GM21367 (cell line): ENCODE measurements around the gene SLC26A9.

Experiments used
- ATAC-seq: cut with Tn5 transposase; IDR thresholded peaks from one replicate; pipeline ENCODE4 v1.9.1; 2021; ENCODE audit not compliant: unreplicated experiment

Gene SLC26A9

GRCh38 chr1:205950280-205950679 lies 7.0 kb upstream of the SLC26A9 start:
- ATAC-seq = no peak

- no peak for ATAC-seq
Measured at GRCh38 chr1:205949753-205950152, 6.5 kb upstream of the SLC26A9 start.

- ATAC-seq = no peak
Measured at GRCh38 chr1:205948886-205949285, 5.6 kb upstream of the SLC26A9 start.

- ATAC-seq = no peak
Measured at GRCh38 chr1:205948039-205948438, 4.8 kb upstream of the SLC26A9 start.

- no peak for ATAC-seq
Measured at GRCh38 chr1:205947024-205947423, 3.8 kb upstream of the SLC26A9 start.

- no peak for ATAC-seq
Measured at GRCh38 chr1:205945069-205945468, 1.8 kb upstream of the SLC26A9 start.

- no peak for ATAC-seq
Measured at GRCh38 chr1:205944525-205944924, 1.3 kb upstream of the SLC26A9 start.

- ATAC-seq = no peak
Measured at GRCh38 chr1:205942631-205943159, 561 bp downstream of the SLC26A9 start.

GRCh38 chr1:205940710-205941109 lies 2.5 kb downstream of the SLC26A9 start:
- ATAC-seq = no peak

GRCh38 chr1:205939690-205940330 lies 3.4 kb downstream of the SLC26A9 start:
- no peak for ATAC-seq

- no peak for ATAC-seq
Measured at GRCh38 chr1:205938682-205939081, 4.6 kb downstream of the SLC26A9 start.

GRCh38 chr1:205936846-205937586 lies 6.2 kb downstream of the SLC26A9 start:
- no peak for ATAC-seq

GRCh38 chr1:205936311-205936710 lies 6.9 kb downstream of the SLC26A9 start:
- no peak for ATAC-seq

GRCh38 chr1:205935869-205936268 lies 7.4 kb downstream of the SLC26A9 start:
- no peak for ATAC-seq

GRCh38 chr1:205934788-205935187 lies 8.5 kb downstream of the SLC26A9 start:
- no peak for ATAC-seq

- no peak for ATAC-seq
Measured at GRCh38 chr1:205933671-205934618, 9.3 kb downstream of the SLC26A9 start.

- ATAC-seq = no peak
Measured at GRCh38 chr1:205932776-205933175, 10.5 kb downstream of the SLC26A9 start.

- ATAC-seq = no peak
Measured at GRCh38 chr1:205930799-205931281, 12.4 kb downstream of the SLC26A9 start.

- ATAC-seq = no peak
Measured at GRCh38 chr1:205930195-205930577, 13.1 kb downstream of the SLC26A9 start.

- ATAC-seq = no peak
Measured at GRCh38 chr1:205929496-205930194, 13.6 kb downstream of the SLC26A9 start.

GRCh38 chr1:205928317-205928716 lies 14.9 kb downstream of the SLC26A9 start:
- ATAC-seq = no peak
